GM19438 (cell line): ENCODE results near the gene ARHGEF3.

Experiments used
- ATAC-seq: cut with Tn5 transposase; IDR thresholded peaks from one replicate; pipeline ENCODE4 v1.9.1; 2021; ENCODE audit warnings: low read depth; ENCODE audit not compliant: unreplicated experiment

Gene ARHGEF3

DNA sequence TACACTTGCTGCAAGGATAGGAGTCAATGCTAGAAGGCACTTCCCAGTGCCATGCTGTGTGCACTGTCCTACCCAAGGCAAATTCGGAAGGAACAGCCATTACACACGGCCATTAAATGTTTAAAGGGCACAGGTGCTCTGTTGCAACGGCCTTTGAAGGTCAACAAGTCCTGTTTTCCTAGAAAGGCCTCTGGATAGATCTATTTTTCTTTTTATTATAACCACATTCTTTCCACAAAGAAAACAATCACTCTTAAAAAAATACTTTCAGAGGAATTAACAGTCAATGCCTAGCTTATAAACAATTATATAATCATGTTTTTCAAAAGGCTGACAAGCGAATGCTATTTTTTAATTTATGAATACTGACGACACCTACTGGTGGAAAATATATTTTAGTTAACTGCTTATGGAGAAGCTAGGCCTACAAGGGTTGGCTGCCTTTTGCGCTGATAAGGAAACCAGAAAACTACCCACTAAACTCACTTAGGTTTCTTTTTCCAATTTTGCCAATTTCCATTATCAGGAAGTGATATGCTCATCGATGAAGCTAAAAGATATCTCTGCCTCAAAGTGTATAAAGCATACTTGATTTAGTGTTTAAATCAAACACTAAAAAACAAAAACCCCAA is 2.4 kb downstream of the ARHGEF3 start:
- ATAC-seq: no peak

DNA sequence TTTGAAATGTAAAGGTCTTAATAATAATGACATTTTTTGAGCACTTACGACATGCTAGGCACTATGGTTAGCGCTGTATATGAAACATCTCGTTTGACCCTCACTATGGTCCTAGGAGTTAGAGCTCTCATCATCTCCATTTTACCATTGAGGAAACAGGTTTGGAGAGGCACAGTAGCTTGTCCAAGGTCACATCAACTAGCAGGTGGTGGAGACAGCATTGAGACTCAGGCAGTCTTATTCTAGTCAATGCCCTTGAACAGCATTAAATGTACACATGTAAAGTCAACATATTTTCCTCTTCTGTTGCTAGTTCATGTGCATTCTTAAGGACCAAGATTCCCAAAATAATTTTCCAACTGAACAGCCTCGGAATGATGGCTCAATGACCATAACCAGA is 4.8 kb downstream of the ARHGEF3 start:
- ATAC-seq: no peak

DNA sequence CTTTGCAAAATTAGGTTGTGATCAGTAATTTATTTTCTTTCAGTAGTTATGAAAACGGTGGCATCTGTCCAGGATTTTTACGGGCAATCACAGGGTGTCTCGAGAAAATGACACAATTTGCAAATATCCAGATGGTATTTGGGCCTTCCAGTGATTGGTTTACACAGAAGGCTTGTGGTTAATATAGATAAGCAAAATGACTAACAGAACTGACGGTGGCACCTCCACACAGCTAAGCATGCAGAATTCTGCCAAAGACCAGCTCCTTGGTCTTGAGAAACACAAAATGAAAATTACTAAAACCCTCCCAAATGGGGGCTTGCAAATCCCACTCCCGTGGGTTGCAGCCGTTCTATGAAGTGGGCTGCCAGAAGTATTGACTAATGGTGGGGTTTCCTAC is 5.5 kb downstream of the ARHGEF3 start:
- no peak for ATAC-seq

DNA sequence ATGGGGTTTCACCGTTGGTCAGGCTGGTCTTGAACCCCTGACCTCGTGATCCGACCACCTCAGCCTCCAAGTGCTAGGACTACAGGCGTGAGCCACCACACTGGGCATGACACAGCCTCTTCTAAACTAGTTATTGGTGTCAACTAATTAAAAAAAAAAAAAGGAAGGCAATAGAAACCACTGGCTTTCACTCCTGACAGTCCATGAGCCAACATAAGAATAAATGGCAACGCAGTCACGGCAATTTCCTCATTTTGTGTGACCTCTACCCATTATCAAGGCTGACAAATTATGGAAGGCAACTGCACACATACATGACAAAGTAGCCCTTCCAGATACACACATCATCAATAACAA is 5.9 kb downstream of the ARHGEF3 start:
- ATAC-seq: no peak

DNA sequence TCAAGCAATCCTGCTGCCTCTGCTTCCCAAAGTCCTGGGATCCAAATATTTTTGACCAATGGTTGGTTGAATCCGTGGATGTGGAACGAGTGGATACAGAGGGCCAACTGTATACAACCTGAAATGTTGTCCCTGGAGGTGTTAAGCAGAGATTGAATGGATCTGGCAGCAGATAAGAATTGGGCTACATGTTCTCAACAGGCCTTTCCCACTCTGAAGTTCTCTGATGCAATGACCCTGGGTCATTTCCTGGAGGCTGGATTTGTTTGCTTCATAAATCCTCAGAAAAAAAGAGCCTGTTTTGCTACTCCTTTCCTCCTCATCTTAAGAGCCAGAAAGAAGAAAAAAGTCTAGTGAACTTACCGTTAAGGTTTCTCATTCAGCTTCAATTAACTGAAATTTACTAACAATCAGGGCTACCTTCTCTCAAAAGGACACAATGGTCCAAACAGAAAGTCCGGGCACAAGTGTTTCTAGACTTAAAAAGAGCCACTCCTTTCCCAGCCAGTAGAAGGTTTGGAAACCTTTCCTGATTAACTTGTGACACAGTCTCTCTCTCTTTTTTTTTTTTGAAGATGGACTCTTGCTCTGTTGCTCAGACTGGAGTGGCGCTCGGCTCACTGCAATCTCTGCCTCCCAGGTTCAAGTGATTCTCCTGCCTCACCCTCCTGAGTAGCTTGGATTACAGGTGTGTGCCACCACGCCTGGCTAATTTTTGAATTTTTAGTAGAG is 6.5 kb downstream of the ARHGEF3 start:
- no peak for ATAC-seq

DNA sequence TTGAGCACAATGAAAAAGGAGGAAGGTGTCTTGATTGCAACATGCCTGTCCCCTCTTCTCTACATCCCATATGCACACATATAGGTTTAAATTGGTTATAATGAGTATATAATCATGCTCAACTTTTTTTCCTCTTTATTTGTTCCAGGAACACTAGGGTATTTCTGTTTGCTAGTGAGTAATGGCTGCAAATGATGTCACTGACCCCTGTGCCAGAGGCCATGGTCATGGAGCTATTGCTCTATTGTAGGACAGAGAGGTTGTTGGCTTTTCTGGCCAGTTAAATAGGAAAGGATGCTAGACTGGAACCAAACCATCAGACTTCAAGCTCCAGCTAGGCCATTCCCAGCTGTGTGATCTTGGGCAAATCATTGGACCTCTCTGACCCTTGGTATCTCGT is 9.6 kb downstream of the ARHGEF3 start:
- ATAC-seq: no peak

DNA sequence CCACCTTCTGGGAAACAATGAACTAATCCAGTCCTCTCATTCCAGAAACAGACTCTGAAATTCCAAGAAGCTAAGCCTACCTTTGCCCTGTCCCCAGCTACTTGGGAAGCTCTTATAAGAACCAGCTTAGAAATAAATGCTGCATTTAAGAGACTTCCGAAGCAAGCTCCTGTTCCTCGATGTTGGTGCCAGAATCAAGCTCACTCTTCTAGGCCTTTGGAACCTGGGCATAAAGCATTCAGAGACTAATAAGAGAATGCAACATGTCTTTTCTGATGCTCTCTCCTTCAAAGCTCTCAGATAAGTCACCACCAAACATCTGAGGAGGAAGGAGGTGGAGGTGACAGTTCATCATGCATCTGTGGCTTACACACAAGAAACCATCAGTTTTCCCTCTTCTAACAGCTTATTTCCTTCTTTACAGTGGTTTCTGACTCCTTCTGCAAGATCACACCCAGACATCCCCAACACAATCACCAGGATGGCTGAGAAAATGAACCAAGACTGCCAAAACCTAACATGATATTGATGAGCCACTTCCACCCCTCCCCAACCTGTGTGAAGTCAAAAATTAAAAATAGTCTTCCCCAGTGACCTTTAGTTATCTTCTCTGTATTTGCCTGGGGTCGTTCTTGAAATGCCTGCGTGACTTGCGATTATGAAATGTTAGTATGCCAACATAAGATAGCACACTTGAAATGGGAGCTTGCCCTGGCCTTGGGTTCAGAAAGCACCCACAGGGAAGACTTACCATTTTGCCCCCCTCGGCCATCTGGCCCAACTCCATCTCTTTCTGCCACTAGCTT is 11.5 kb downstream of the ARHGEF3 start:
- no peak for ATAC-seq

DNA sequence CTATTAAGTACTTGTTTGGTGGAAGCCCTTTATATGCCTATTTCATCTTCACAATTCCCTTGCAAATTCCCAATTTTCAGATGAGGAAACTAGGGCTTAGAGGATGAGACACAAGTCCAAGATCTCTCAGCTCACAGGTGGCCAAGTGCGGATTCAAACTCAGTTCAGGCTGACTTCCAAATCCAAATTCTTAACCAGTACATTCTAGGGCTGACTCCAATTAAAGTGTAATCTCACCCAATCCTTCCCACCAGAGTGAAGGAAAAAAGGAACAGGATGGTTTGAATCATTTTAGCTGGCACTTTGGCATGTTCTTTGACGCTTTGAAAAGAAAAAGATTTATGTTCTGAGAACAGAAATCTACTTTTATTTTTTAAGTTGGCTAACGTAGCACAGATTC is 12.7 kb downstream of the ARHGEF3 start:
- ATAC-seq: no peak

DNA sequence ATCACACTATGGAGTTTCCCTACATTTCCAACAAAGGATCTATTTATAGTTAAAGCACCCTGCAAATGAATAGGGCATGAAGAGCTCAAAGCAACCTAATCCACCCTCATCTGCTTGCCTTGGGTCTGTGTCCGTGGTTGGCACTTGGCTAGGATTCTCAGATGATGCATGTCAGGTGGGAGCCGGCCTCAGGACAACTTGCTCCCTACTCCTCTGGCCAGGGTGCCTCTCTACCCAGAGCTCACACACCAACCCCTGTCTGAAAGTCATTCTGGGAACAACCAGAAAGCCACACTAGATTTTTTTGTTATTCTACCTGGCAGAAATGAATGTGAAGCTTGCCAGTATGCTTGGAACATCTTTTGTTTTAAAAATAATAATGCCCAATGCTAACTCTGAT is 13.2 kb downstream of the ARHGEF3 start:
- no peak for ATAC-seq

DNA sequence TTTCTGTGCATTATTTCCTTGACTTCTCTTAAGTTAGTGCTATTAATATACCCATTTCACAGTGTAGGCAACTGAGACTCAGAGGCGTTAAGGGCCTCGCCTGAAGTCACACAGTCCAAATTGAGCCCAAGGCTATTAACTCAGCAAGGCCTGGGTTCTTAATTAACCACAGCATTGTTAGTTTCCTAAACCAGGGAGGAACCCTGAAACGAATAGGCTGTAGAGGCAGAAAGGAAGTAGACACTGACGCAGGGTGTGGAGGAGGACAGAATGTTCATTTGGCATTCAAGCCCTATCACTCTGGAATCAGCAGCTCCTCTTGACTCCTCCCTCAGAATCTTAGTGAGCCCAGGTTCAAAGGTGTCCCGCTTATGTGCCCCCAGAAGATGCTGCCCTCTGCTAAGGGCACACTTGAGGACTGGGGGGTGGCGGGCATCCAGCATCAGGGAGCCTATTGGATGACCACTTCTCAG is 13.9 kb downstream of the ARHGEF3 start:
- no peak for ATAC-seq

DNA sequence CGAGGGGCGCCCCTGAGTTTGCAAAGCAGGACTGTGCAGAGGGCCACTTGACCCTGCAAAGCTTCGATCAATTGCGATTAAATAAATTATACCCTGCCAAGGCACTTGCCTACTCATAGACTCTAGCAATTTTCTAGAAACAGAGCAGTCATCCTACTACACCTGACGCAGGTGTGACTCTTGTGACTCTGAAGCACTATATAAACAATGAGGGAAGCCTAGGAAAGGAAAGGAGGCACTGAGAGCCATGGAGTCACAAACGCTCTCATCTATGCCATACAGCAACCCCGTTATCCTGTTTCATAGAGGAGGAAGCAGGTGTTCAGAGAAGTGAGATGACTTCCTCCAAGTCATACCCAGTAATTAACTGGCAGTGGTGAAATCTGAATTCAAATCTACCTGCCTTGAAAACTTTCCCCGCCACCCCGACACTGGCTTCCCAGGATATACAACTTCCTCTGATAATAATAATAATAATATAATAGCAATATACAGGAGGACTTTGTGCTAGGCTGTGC is 14.4 kb downstream of the ARHGEF3 start:
- ATAC-seq: no peak

DNA sequence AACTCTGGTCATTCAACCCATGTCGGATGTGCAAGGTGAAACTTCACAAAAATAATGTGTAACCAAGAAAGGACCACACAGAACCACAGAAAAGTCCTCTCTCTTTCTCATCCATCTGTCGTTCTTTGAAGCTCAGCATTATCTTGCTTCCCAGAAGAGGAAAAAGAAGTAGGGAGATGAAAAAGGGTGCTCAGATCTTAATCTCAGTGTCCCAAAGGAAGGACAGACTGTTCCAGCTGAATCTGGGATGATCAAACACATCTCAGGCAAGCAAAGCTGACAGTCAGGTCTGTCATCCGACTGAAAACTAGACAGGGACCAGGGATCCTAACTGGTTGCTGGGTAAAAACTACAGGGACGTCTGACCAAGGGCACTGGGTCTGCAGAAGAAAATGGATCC is 16.2 kb downstream of the ARHGEF3 start:
- no peak for ATAC-seq

DNA sequence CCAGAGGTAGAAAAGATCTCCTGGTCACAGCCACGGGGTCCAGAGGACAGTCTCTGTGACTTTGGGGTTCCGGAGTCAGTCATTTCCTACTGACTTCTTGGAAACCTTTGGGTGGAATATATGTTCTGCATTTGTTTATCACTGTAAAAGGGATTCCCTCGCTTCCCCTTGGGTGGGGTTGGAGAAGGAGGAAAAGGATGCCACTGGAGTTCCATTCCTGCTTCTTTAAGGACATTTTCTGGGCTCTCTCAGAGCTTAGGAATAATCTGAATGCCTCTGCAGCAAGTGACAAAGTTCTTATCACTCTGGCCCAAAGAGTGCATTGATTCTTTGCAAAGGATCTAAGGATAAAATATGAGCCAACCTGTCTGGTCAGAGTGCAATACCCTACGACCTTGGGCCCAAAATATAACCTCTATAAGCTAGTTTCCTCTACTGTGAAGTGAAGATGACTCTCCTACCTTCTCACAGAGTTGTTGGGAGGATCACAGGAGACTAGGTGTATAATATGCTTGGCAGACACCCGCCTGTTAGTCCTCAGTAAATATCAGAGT is 17.2 kb downstream of the ARHGEF3 start:
- ATAC-seq: no peak

DNA sequence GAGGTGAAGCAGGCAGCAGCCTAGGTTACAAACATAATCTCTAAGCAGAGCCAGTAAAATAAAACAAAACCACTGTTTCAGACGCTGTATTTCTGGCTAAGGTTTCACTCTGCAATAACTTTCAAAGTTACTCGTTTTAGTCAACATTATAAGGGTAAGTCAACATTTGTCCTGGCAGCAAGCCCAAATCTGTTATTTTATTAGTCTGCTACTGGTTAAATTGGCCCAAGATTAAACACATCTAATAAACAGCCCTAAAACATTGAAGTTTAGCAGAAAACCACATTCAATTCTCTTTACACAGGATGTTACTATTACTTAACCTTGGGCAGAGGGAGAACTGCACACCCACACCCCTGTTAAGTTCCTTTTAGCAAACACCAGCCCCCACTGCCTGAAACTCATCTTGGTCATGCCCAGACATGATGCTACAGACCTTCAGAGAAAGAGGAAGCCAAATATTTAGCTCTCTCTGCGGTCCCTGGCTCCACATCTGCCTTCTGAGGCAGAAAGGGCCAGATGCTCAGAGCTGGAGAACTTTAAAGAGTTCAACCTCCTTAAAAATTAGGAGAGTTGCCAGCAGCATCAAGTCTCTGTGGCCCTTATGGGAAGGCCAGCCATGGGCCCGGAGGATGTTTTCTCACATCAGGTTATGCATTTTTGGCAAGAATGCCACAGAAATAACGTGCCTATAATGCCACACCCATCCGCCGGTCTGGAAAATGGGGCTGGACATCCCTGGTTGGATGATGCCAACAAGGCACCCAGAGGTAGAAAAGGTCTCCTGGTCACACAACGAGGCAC is 17.9 kb downstream of the ARHGEF3 start:
- peak; percentile 97 for ATAC-seq

DNA sequence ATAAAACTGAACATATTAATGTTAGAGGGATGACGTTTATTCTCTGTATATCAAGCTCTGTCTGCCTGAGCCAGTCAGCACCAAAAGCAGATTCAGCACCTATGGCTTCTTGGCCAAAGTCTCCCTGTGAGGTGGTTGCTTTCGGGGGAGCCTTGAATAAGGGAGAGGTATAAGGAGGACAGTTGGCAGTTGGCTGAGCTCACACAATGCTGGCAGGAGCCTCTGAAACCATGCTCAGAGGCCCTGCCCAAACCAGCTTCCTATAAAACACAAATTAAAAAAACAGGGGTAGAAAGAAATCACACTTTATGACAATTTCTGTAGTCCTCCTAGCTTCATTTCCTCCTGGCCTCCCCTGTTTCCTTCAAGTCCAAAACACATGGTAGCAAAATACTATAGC is 18.8 kb downstream of the ARHGEF3 start:
- no peak for ATAC-seq

DNA sequence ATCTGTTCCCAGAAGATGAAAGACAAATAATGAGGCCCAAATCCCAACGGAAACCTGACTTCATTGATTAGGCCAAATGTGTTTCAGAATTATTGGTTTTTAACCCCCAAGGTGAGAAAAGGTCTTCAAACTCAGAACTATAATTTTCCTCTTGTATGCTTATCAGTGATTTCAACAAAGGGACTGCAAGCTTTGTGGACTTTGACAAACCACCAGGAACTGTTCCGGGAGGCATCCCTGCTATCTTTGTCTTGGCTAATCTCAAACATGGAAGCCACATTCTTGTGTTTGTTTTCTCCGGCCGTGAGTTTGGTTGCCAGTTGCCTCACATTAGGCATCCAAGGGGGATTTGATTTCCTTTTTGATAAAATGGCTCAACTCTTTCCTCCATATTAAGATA is 19.5 kb downstream of the ARHGEF3 start:
- no peak for ATAC-seq

DNA sequence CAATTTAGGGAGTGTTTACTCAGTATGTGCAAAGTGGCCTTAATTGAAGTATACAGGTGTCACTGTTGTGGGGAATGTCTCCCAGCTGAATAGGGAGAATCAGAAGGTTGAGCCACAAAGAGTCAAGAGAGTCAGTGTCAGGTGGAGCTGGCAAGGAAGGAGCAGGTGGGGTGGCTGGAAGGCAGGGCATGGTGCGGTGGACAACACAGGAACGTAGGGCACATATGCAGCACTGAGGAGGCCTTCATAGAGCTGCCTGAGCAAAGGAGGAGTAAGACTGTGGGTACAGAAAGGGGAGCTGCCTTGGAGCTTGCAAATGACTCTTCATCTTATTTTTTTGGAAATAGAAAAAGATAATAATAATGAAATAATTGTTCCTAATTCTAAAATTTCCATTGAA is 20.0 kb downstream of the ARHGEF3 start:
- ATAC-seq: no peak

DNA sequence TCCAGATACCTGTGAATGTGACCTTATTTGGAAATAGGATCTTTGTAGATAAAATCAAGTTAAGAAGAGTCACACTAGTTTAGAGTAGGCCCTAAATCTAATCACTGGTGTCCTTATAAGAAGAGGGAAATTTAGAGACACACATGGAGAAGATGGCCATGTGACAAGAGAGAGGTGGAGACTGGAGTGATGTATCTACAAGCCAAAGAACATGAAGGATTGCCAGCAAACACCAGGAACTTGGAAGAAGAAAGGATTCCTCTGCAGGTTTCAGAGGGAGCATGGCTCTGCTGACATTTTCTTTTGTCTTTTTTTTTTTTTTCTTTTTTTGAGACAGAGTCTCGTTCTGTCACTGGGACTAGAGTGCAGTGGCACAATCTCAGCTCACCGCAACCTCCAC is 20.8 kb downstream of the ARHGEF3 start:
- ATAC-seq: no peak

DNA sequence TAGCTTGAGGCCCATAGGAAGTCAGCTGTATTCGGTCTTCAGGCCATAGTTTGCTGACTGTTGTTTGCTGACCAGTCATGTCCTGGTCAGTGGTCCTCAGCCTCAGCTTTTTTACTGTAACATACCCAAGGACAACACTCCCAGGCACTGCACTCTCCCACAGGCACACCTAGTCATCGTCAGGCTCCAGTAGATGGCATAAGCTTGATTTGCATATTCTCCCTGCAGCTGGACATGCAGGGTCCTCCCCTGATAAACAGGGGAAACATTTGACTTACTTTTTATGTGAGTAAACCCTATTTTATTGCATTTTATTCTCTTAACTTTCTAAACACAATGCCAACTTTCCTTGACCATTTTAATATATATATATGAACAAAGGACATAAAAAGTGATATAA is 22.9 kb downstream of the ARHGEF3 start:
- no peak for ATAC-seq

DNA sequence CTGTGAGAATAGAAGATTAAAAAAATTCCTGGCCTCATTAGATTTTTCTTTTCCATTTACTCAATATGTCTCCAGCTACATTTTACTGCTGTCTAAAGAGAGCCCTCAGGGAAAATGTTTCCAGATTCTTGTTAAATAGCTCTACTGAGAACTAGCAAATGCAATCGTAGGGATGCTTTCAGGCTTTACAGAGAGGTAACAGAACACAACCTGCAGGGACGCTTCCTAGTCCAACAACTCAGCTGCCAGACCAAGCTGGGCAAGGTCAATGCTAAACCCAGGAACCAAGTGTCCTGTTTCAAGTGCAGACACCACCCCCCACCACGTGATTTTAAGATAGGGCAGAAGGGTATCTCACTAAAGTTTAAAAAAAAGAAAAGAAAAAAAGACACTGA is 25.2 kb downstream of the ARHGEF3 start:
- no peak for ATAC-seq
